ENCODE results near the gene CNTNAP1.

Gene CNTNAP1

DNA sequence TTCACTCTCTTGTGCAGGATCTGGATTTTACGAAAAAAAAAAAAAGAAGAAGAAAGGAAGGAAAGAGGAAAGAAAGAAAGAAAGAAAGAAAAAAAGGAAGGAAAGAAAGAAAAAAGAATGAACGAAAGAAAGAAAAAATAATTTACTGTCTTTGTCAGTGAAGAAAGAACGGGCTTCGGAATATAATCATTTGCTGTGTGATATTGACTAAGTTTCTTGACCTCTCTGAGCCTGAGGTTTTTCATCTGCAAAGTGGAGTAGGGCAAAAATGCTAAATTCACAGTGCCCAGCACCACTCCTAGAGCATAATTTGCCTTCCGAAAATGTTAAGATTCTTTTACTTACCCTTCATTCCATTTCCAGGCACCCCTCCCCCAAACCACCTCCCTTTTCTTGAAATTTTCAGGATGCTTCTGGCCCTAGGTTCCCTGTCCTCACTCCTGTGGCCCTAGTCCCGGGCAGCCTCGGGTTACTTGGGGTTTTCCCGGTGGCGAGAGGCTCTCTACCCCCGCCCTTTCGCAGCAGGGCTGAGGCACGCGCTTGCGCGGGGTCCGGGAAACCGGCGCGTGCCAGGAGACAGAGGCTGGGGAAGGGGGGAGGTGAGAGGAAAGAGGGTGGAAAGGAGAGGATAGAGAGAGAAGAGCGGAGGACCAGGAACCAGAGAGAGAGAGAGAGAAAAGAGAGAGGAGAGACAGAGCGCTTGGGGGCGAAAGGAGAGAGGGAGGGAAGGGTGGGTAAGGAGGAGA, at the start of gene CNTNAP1:
Gene CNTNAP1, plus strand, starts transcription at position 556 of the 746 bp plus-strand sequence. CDS start 299 bp downstream, outside the sequence.
- Histone ChIP-seq H3K4me3 (ENCODE audit: low read depth in 1 of 5, low read length in 5 of 5) (peak within 1 kb of the TSS in 4 of 5 donors; percentile 47 to 61 (median 55)), H3K4me1 (ENCODE audit: control insufficient read depth in 5 of 5, insufficient read depth in 5 of 5, low read length in 5 of 5) (peaks cover 2 to 63% (median 59%) of the 10 kb centered on the region in 5 donors)

DNA sequence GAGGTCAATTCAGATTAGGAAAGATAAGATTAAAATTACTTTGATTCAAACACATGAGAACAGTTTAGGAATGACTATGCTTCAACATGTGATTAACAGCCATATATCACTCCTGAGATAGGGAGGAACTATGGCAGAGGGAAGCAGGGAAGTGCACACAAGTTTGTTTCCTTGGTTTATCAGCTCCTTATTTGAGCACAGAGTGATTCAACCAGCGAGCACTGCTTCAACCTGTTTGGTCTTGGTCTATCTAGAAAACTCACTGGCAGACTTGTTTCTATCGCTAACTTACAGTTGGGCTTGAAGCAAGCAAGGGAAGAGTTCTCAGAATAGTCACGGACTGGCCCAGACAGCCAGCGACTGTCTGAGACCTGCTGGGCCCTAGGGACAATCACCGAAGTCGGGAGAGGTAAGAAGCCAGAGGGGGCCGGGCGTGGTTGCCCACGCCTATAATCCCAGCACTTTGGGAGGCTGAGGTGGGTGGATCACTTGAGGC, 49.3 kb upstream of the CNTNAP1 start:
- Histone ChIP-seq H3K36me3 (ENCODE audit: control insufficient read depth in 5 of 5, insufficient read depth in 5 of 5, low read length in 5 of 5) (no peaks in the 10 kb centered on the region), H3K4me1 (ENCODE audit: control insufficient read depth in 5 of 5, insufficient read depth in 5 of 5, low read length in 5 of 5) (no peaks in the 10 kb centered on the region), H3K27ac (ENCODE audit: low read depth, low read length) (no peak overlapping the region), H3K9ac (ENCODE audit: low read length in 5 of 5) (no peak overlapping the region), H3K27me3 (ENCODE audit: control insufficient read depth in 5 of 5, insufficient read depth in 4 of 5, low read length in 5 of 5) (no peaks in the 10 kb centered on the region), H3K9me3 (ENCODE audit: control insufficient read depth in 5 of 5, low read length in 5 of 5) (no peaks in the 10 kb centered on the region), H3K4me3 (ENCODE audit: low read depth in 1 of 5, low read length in 5 of 5) (no peak overlapping the region)

More for the DNA sequence above, at the start of gene CNTNAP1:
- peaks cover 0 to 21% (median 12%) of the 10 kb centered on the region in 5 donors for H3K27me3 ChIP-seq (ENCODE audit: control insufficient read depth in 5 of 5, insufficient read depth in 4 of 5, low read length in 5 of 5)
- peak within 1 kb of the TSS in 4 of 5 donors; percentile 41 to 46 (median 46) for H3K9ac ChIP-seq (ENCODE audit: low read length in 5 of 5)
- H3K9me3 ChIP-seq (ENCODE audit: control insufficient read depth in 5 of 5, low read length in 5 of 5) = no peaks in the 10 kb centered on the region
- peaks cover 0 to 14% (median 4%) of the 10 kb centered on the region in 5 donors for H3K36me3 ChIP-seq (ENCODE audit: control insufficient read depth in 5 of 5, insufficient read depth in 5 of 5, low read length in 5 of 5)
- H3K27ac ChIP-seq (ENCODE audit: low read depth, low read length) = peak within 1 kb of the TSS; percentile 29

GRCh38 chr17:42639525-42640113, 42.7 kb upstream of the CNTNAP1 start:
- Histone ChIP-seq H3K4me3 (ENCODE audit: low read depth in 1 of 5, low read length in 5 of 5) (no peak overlapping the region), H3K27me3 (ENCODE audit: control insufficient read depth in 5 of 5, insufficient read depth in 4 of 5, low read length in 5 of 5) (no peaks in the 10 kb centered on the region), H3K4me1 (ENCODE audit: control insufficient read depth in 5 of 5, insufficient read depth in 5 of 5, low read length in 5 of 5) (peaks cover 0 to 8% (median 0%) of the 10 kb centered on the region in 5 donors), H3K9ac (ENCODE audit: low read length in 5 of 5) (no peak overlapping the region), H3K9me3 (ENCODE audit: control insufficient read depth in 5 of 5, low read length in 5 of 5) (no peaks in the 10 kb centered on the region), H3K36me3 (ENCODE audit: control insufficient read depth in 5 of 5, insufficient read depth in 5 of 5, low read length in 5 of 5) (no peaks in the 10 kb centered on the region), H3K27ac (ENCODE audit: low read depth, low read length) (no peak overlapping the region)

GRCh38 chr17:42640121-42640520, 42.2 kb upstream of the CNTNAP1 start:
- Histone ChIP-seq H3K36me3 (ENCODE audit: control insufficient read depth in 5 of 5, insufficient read depth in 5 of 5, low read length in 5 of 5) (no peaks in the 10 kb centered on the region), H3K4me1 (ENCODE audit: control insufficient read depth in 5 of 5, insufficient read depth in 5 of 5, low read length in 5 of 5) (peaks cover 0 to 8% (median 0%) of the 10 kb centered on the region in 5 donors)

DNA sequence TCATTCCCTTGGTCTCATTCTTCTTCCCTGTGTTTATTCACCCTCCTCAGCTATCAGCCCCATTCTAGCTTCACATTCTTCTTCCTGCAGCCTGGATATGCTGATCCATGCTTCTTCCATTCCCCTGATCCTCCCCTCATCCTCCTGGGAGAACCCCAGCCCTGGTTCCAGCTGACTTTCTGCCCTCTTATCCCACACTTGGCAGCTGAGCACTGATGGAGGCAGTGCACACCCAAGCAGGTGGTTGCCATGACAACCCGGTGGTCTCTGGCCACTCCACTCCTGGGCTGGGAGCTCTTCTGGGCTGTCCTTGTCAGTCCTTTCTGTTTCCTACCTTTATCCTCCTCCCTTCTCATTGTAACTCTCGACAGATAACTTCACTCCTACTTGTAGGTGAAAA, 40.0 kb upstream of the CNTNAP1 start:
- Histone ChIP-seq H3K36me3 (ENCODE audit: control insufficient read depth in 5 of 5, insufficient read depth in 5 of 5, low read length in 5 of 5) (no peaks in the 10 kb centered on the region), H3K9ac (ENCODE audit: low read length in 5 of 5) (no peak overlapping the region), H3K9me3 (ENCODE audit: control insufficient read depth in 5 of 5, low read length in 5 of 5) (no peaks in the 10 kb centered on the region)

More at GRCh38 chr17:42640121-42640520, 42.2 kb upstream of the CNTNAP1 start:
- no peak overlapping the region for H3K9ac ChIP-seq (ENCODE audit: low read length in 5 of 5)
- H3K27me3 ChIP-seq (ENCODE audit: control insufficient read depth in 5 of 5, insufficient read depth in 4 of 5, low read length in 5 of 5) = no peaks in the 10 kb centered on the region
- no peaks in the 10 kb centered on the region for H3K9me3 ChIP-seq (ENCODE audit: control insufficient read depth in 5 of 5, low read length in 5 of 5)
- H3K4me3 ChIP-seq (ENCODE audit: low read depth in 1 of 5, low read length in 5 of 5) = no peak overlapping the region
- no peak overlapping the region for H3K27ac ChIP-seq (ENCODE audit: low read depth, low read length)

GRCh38 chr17:42647778-42648177, 34.6 kb upstream of the CNTNAP1 start:
- Histone ChIP-seq H3K9ac (ENCODE audit: low read length in 5 of 5) (no peak overlapping the region), H3K4me3 (ENCODE audit: low read depth in 1 of 5, low read length in 5 of 5) (no peak overlapping the region), H3K36me3 (ENCODE audit: control insufficient read depth in 5 of 5, insufficient read depth in 5 of 5, low read length in 5 of 5) (no peaks in the 10 kb centered on the region), H3K4me1 (ENCODE audit: control insufficient read depth in 5 of 5, insufficient read depth in 5 of 5, low read length in 5 of 5) (peaks cover 0 to 8% (median 0%) of the 10 kb centered on the region in 5 donors), H3K27me3 (ENCODE audit: control insufficient read depth in 5 of 5, insufficient read depth in 4 of 5, low read length in 5 of 5) (no peaks in the 10 kb centered on the region), H3K27ac (ENCODE audit: low read depth, low read length) (no peak overlapping the region), H3K9me3 (ENCODE audit: control insufficient read depth in 5 of 5, low read length in 5 of 5) (no peaks in the 10 kb centered on the region)

More for the DNA sequence above, 40.0 kb upstream of the CNTNAP1 start:
- no peak overlapping the region for H3K27ac ChIP-seq (ENCODE audit: low read depth, low read length)
- H3K4me3 ChIP-seq (ENCODE audit: low read depth in 1 of 5, low read length in 5 of 5) = no peak overlapping the region
- H3K27me3 ChIP-seq (ENCODE audit: control insufficient read depth in 5 of 5, insufficient read depth in 4 of 5, low read length in 5 of 5) = no peaks in the 10 kb centered on the region
- peaks cover 0 to 8% (median 0%) of the 10 kb centered on the region in 5 donors for H3K4me1 ChIP-seq (ENCODE audit: control insufficient read depth in 5 of 5, insufficient read depth in 5 of 5, low read length in 5 of 5)

- Histone ChIP-seq H3K9ac (ENCODE audit: low read length in 5 of 5) (no peak overlapping the region), H3K4me3 (ENCODE audit: low read depth in 1 of 5, low read length in 5 of 5) (no peak overlapping the region), H3K36me3 (ENCODE audit: control insufficient read depth in 5 of 5, insufficient read depth in 5 of 5, low read length in 5 of 5) (no peaks in the 10 kb centered on the region), H3K4me1 (ENCODE audit: control insufficient read depth in 5 of 5, insufficient read depth in 5 of 5, low read length in 5 of 5) (peaks cover 0 to 16% (median 14%) of the 10 kb centered on the region in 5 donors), H3K27ac (ENCODE audit: low read depth, low read length) (no peak overlapping the region), H3K9me3 (ENCODE audit: control insufficient read depth in 5 of 5, low read length in 5 of 5) (no peaks in the 10 kb centered on the region), H3K27me3 (ENCODE audit: control insufficient read depth in 5 of 5, insufficient read depth in 4 of 5, low read length in 5 of 5) (no peaks in the 10 kb centered on the region)
Observed at GRCh38 chr17:42651392-42651791, 30.9 kb upstream of the CNTNAP1 start.

DNA sequence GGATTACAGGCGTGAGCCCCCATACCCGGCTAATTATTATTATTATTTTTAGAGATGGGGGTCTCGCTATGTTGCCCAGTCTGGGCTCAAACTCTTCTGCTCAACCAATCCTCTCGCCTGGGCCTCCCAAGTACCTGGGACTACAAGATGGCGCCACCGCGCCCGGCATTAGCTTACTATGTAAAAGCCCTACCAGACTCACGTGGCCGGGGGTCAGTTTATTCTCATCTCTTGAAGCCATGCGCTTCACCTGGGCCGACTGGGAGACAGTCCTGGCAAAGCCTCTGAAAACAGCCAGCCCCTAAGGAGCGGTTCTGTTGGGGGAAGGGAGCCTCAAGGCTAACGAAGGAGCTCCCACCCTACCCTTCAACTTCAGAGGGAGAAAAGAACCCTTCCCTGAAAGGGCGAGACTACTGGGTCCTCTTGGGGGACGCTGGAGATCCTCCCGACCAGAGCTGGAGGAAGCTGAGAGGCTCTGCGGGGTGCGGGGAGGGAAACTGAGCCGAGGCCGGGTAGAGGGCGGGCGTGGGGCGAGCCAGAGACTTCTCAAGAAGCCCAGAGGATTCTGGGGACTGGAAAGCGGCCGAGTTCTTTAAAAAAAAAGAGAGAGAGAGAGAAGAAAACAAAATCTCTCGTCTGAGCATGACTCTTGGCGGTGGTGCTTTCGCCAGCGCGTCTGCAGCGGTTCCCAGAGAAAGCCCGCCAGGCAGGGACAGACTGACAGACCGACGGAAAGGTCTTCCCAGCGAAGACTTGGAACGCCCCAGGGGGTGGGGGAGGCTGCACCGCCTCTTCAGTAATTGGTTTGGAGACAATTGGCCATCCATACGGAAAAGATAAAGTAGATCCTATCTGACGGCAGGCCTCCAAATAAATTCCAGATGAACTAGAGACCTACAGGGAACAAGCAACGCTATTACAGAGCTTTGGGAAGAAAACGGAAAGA, 28.9 kb upstream of the CNTNAP1 start:
- Histone ChIP-seq H3K27me3 (ENCODE audit: control insufficient read depth in 5 of 5, insufficient read depth in 4 of 5, low read length in 5 of 5) (no peaks in the 10 kb centered on the region), H3K4me3 (ENCODE audit: low read depth in 1 of 5, low read length in 5 of 5) (peak overlapping the region; percentile 56 to 75 (median 62)), H3K9me3 (ENCODE audit: control insufficient read depth in 5 of 5, low read length in 5 of 5) (no peaks in the 10 kb centered on the region), H3K27ac (ENCODE audit: low read depth, low read length) (peak overlapping the region; percentile 92), H3K36me3 (ENCODE audit: control insufficient read depth in 5 of 5, insufficient read depth in 5 of 5, low read length in 5 of 5) (no peaks in the 10 kb centered on the region), H3K4me1 (ENCODE audit: control insufficient read depth in 5 of 5, insufficient read depth in 5 of 5, low read length in 5 of 5) (peaks cover 0 to 16% (median 14%) of the 10 kb centered on the region in 5 donors), H3K9ac (ENCODE audit: low read length in 5 of 5) (peak overlapping the region; percentile 62 to 89 (median 75))

- Histone ChIP-seq H3K27me3 (ENCODE audit: control insufficient read depth in 5 of 5, insufficient read depth in 4 of 5, low read length in 5 of 5) (no peaks in the 10 kb centered on the region), H3K9me3 (ENCODE audit: control insufficient read depth in 5 of 5, low read length in 5 of 5) (no peaks in the 10 kb centered on the region), H3K4me3 (ENCODE audit: low read depth in 1 of 5, low read length in 5 of 5) (no peak overlapping the region), H3K27ac (ENCODE audit: low read depth, low read length) (no peak overlapping the region), H3K36me3 (ENCODE audit: control insufficient read depth in 5 of 5, insufficient read depth in 5 of 5, low read length in 5 of 5) (no peaks in the 10 kb centered on the region), H3K4me1 (ENCODE audit: control insufficient read depth in 5 of 5, insufficient read depth in 5 of 5, low read length in 5 of 5) (peaks cover 0 to 34% (median 30%) of the 10 kb centered on the region in 5 donors), H3K9ac (ENCODE audit: low read length in 5 of 5) (no peak overlapping the region)
Observed at GRCh38 chr17:42655528-42655927, 26.8 kb upstream of the CNTNAP1 start.
